Stomach smooth muscle (tissue), 2 donors: Measurements from ENCODE around the gene CD244.

ENCODE experiments used
- H3K27ac ChIP-seq: one replicate; pipeline ENCODE4 v1.7.0; 2013; ENCODE audit warnings: mild to moderate bottlenecking, low read length, inconsistent platforms
- H3K27me3 ChIP-seq, 2 donors: one replicate each; pipeline ENCODE4 v1.7.0; 2013; ENCODE audit warnings: low read length in 2 of 2; ENCODE audit not compliant: insufficient read depth in 2 of 2, control insufficient read depth in 1 of 2
- H3K36me3 ChIP-seq, 2 donors: one replicate each; pipeline ENCODE4 v1.7.0; 2013; ENCODE audit warnings: low read length in 2 of 2; ENCODE audit not compliant: control insufficient read depth in 2 of 2, insufficient read depth in 2 of 2
- H3K4me1 ChIP-seq: one replicate; pipeline ENCODE4 v1.7.0; 2013; ENCODE audit warnings: low read length; ENCODE audit not compliant: control insufficient read depth, insufficient read depth
- H3K4me3 ChIP-seq, 2 donors: one replicate each; pipeline ENCODE4 v1.7.0; 2013; ENCODE audit warnings: low read length in 2 of 2
- H3K9ac ChIP-seq, 2 donors: one replicate each; pipeline ENCODE4 v1.7.0; 2013; ENCODE audit warnings: low read length in 2 of 2, mild to moderate bottlenecking in 1 of 2
- H3K9me3 ChIP-seq, 2 donors: one replicate each; pipeline ENCODE4 v1.7.0; 2013; ENCODE audit warnings: low read length in 2 of 2; ENCODE audit not compliant: control insufficient read depth in 2 of 2
- donor health status: healthy.
- donor health status: Pancreatic carcinoma.

CD244 gene

GRCh38 chr1:160863061-160863773 lies 530 bp upstream of the CD244 start:
- Histone ChIP-seq H3K9ac (no peak overlapping the region), H3K9me3 (no peaks in the 10 kb centered on the region), H3K27ac (no peak overlapping the region), H3K4me1 (no peaks in the 10 kb centered on the region), H3K36me3 (no peaks in the 10 kb centered on the region), H3K27me3 (peaks cover 0 to 5% of the 10 kb centered on the region in 2 donors), H3K4me3 (no peak overlapping the region)

GRCh38 chr1:160860840-160861505 lies 1.7 kb downstream of the CD244 start:
- Histone ChIP-seq H3K36me3 (no peaks in the 10 kb centered on the region), H3K9me3 (no peaks in the 10 kb centered on the region), H3K9ac (no peak overlapping the region), H3K27ac (no peak overlapping the region), H3K27me3 (peaks cover 0 to 5% of the 10 kb centered on the region in 2 donors), H3K4me1 (no peaks in the 10 kb centered on the region), H3K4me3 (no peak overlapping the region)

GRCh38 chr1:160859166-160859565 lies 3.5 kb downstream of the CD244 start:
- H3K9ac ChIP-seq: no peak overlapping the region
- no peaks in the 10 kb centered on the region for H3K9me3 ChIP-seq
- H3K36me3 ChIP-seq: no peaks in the 10 kb centered on the region
- H3K27ac ChIP-seq: no peak overlapping the region
- no peaks in the 10 kb centered on the region for H3K4me1 ChIP-seq
- H3K27me3 ChIP-seq: peaks cover 0 to 5% of the 10 kb centered on the region in 2 donors
- H3K4me3 ChIP-seq: no peak overlapping the region

- no peaks in the 10 kb centered on the region for H3K4me1 ChIP-seq
- H3K4me3 ChIP-seq: no peak overlapping the region
- peaks cover 0 to 5% of the 10 kb centered on the region in 2 donors for H3K27me3 ChIP-seq
- no peak overlapping the region for H3K9ac ChIP-seq
- no peaks in the 10 kb centered on the region for H3K36me3 ChIP-seq
- H3K27ac ChIP-seq: no peak overlapping the region
- H3K9me3 ChIP-seq: no peaks in the 10 kb centered on the region
Measured at GRCh38 chr1:160858507-160858906, 4.2 kb downstream of the CD244 start.

- H3K4me1 ChIP-seq: no peaks in the 10 kb centered on the region
- no peak overlapping the region for H3K9ac ChIP-seq
- no peak overlapping the region for H3K27ac ChIP-seq
- peaks cover 0 to 5% of the 10 kb centered on the region in 2 donors for H3K27me3 ChIP-seq
- H3K9me3 ChIP-seq: no peaks in the 10 kb centered on the region
- no peak overlapping the region for H3K4me3 ChIP-seq
- no peaks in the 10 kb centered on the region for H3K36me3 ChIP-seq
Measured at GRCh38 chr1:160858097-160858496, 4.6 kb downstream of the CD244 start.

GRCh38 chr1:160855181-160855981 lies 7.3 kb downstream of the CD244 start:
- Histone ChIP-seq H3K9ac (no peak overlapping the region), H3K4me1 (no peaks in the 10 kb centered on the region), H3K27ac (no peak overlapping the region), H3K36me3 (no peaks in the 10 kb centered on the region), H3K9me3 (no peaks in the 10 kb centered on the region), H3K4me3 (no peak overlapping the region), H3K27me3 (no peaks in the 10 kb centered on the region)

- H3K4me1 ChIP-seq: no peaks in the 10 kb centered on the region
- H3K27me3 ChIP-seq: no peaks in the 10 kb centered on the region
- no peak overlapping the region for H3K27ac ChIP-seq
- no peaks in the 10 kb centered on the region for H3K36me3 ChIP-seq
- no peak overlapping the region for H3K4me3 ChIP-seq
- H3K9me3 ChIP-seq: no peaks in the 10 kb centered on the region
- no peak overlapping the region for H3K9ac ChIP-seq
Measured at GRCh38 chr1:160853754-160854153, 8.9 kb downstream of the CD244 start.

GRCh38 chr1:160853014-160853413 lies 9.7 kb downstream of the CD244 start:
- Histone ChIP-seq H3K9ac (no peak overlapping the region), H3K27me3 (no peaks in the 10 kb centered on the region), H3K36me3 (no peaks in the 10 kb centered on the region), H3K9me3 (no peaks in the 10 kb centered on the region), H3K4me1 (no peaks in the 10 kb centered on the region), H3K4me3 (no peak overlapping the region), H3K27ac (no peak overlapping the region)

- Histone ChIP-seq H3K27ac (no peak overlapping the region), H3K9me3 (no peaks in the 10 kb centered on the region), H3K9ac (no peak overlapping the region), H3K36me3 (no peaks in the 10 kb centered on the region), H3K27me3 (no peaks in the 10 kb centered on the region), H3K4me1 (no peaks in the 10 kb centered on the region), H3K4me3 (no peak overlapping the region)
Measured at GRCh38 chr1:160850993-160851392, 11.7 kb downstream of the CD244 start.

GRCh38 chr1:160850541-160850940 lies 12.1 kb downstream of the CD244 start:
- no peak overlapping the region for H3K27ac ChIP-seq
- no peaks in the 10 kb centered on the region for H3K4me1 ChIP-seq
- no peaks in the 10 kb centered on the region for H3K36me3 ChIP-seq
- no peaks in the 10 kb centered on the region for H3K9me3 ChIP-seq
- no peaks in the 10 kb centered on the region for H3K27me3 ChIP-seq
- H3K4me3 ChIP-seq: no peak overlapping the region
- H3K9ac ChIP-seq: no peak overlapping the region
